ENCODE measurements around the gene EXOC3L1. TPM values are rescaled to one million over a fixed set of nuclear protein-coding genes. Genes with fewer than 3 reads are reported as not detected.

EXOC3L1 gene
- total RNA-seq, 1 experiment from 2014 or later, result 3.6 TPM

- Histone ChIP-seq H3K27me3 (ENCODE audit: control insufficient read depth, insufficient read depth, low read length) (peaks cover 44% of the 10 kb centered on the region), H3K4me3 (ENCODE audit: insufficient read depth, low read depth, low read length) (no peak overlapping the region), H3K36me3 (replicated peaks; ENCODE audit: control insufficient read depth, insufficient read depth, low read length) (peaks cover 31% of the 10 kb centered on the region)
- DNase-seq, result peak; percentile 35
Measured at GRCh38 chr16:67148656-67149275, 41.2 kb downstream of the EXOC3L1 start.

DNA sequence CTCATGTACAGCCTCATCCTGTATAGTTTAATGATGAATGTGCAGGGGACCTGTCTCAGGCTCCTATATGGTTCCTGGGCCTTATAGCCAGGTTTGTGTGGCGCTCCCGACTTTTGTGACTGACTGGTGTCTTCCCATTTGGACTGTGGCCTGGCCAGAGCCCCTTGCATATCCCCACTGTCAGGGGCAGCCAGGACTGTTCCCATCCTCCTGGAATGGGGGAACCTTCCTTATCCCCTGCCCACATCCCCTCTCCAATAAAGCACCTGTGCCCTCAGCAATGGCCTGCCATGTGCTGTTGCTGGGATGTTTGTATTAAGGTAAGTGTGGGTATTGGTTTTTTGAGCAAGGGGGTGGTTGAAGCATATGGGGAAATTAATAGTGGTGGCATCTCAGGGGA is 41.7 kb downstream of the EXOC3L1 start:
- Histone ChIP-seq H3K27me3 (ENCODE audit: control insufficient read depth, insufficient read depth, low read length) (peaks cover 39% of the 10 kb centered on the region), H3K36me3 (replicated peaks; ENCODE audit: control insufficient read depth, insufficient read depth, low read length) (peaks cover 34% of the 10 kb centered on the region), H3K4me3 (ENCODE audit: insufficient read depth, low read depth, low read length) (no peak overlapping the region)
- DNase-seq, result no peak

- H3K27me3 ChIP-seq (ENCODE audit: control insufficient read depth, insufficient read depth, low read length), result peaks cover 33% of the 10 kb centered on the region
- H3K36me3 ChIP-seq (replicated peaks; ENCODE audit: control insufficient read depth, insufficient read depth, low read length), result peaks cover 34% of the 10 kb centered on the region
- no peak for DNase-seq
- H3K4me3 ChIP-seq (ENCODE audit: insufficient read depth, low read depth, low read length), result no peak overlapping the region
Measured at GRCh38 chr16:67147437-67148140, 42.3 kb downstream of the EXOC3L1 start.

- H3K36me3 ChIP-seq (replicated peaks; ENCODE audit: control insufficient read depth, insufficient read depth, low read length), result peaks cover 34% of the 10 kb centered on the region
- H3K4me3 ChIP-seq (ENCODE audit: insufficient read depth, low read depth, low read length), result no peak overlapping the region
- DNase-seq, result no peak
- peaks cover 24% of the 10 kb centered on the region for H3K27me3 ChIP-seq (ENCODE audit: control insufficient read depth, insufficient read depth, low read length)
Measured at GRCh38 chr16:67146523-67147357, 43.2 kb downstream of the EXOC3L1 start.

DNA sequence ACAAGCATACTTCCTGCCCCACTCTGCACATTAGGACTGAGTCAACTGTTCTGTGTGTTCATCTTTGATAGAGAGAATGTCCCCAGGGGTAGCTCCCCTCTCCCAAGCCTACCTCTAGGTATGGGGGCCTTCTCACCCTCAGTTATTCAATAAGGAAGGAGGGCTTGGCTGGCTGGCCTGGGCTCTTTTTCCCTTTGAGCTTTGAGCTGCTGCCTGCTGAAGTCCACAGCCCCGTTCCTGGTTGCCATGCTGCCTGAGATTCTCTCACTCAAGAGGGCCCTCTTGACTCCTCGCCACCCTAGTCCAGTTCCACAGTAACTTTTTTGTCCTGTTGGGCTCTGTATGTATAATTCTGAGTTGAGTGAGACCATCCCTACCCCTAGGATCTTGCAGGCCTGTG is 44.2 kb downstream of the EXOC3L1 start:
- H3K36me3 ChIP-seq (replicated peaks; ENCODE audit: control insufficient read depth, insufficient read depth, low read length), result peaks cover 38% of the 10 kb centered on the region
- DNase-seq, result no peak
- no peak overlapping the region for H3K4me3 ChIP-seq (ENCODE audit: insufficient read depth, low read depth, low read length)
- peaks cover 14% of the 10 kb centered on the region for H3K27me3 ChIP-seq (ENCODE audit: control insufficient read depth, insufficient read depth, low read length)

DNA sequence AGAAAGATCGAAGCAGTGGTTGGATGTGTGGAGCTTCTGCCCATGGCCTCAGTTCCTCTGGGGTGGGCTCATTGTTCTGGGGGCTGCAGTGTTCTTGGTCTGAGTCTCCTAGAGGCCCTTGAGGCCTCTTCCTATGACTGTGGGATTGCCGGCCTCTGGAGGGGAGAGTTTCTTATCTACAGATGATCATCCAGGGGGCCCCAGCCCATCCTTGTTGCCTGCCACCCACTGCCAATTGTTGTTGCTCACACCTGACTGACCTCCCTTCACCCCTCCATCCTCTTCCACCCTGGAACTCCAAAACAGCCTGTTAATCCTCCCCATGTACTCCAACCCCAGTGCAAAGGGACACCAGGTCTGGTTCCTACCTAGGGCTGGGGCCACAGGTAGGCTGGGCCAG is 45.0 kb downstream of the EXOC3L1 start:
- no peak for DNase-seq
- H3K27me3 ChIP-seq (ENCODE audit: control insufficient read depth, insufficient read depth, low read length), result peaks cover 6% of the 10 kb centered on the region; the same call in 1 of the 2 replicates
- no peak overlapping the region for H3K4me3 ChIP-seq (ENCODE audit: insufficient read depth, low read depth, low read length)
- H3K36me3 ChIP-seq (replicated peaks; ENCODE audit: control insufficient read depth, insufficient read depth, low read length), result peaks cover 41% of the 10 kb centered on the region

DNA sequence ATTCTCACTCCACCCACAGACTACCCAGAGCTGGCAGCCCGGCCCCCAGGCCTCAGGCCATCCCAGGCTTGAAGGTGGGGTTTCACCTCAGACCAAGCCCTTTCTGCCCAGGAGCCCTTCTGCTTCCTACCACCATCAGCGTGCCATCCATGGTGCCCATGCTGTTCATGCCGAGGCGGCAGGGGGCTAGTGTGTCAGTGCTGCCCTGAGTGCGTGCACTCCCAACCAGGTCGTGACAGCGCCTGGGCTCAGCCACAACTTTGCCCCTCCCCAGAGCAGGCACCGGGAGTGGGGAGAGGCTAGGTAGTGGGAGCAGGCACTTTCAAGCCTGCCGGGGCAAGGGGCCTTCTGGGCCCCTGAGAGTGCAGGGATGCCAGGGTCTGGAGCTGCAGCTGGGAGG is 47.6 kb downstream of the EXOC3L1 start:
- Histone ChIP-seq H3K4me3 (ENCODE audit: insufficient read depth, low read depth, low read length) (no peak overlapping the region), H3K36me3 (replicated peaks; ENCODE audit: control insufficient read depth, insufficient read depth, low read length) (peaks cover 39% of the 10 kb centered on the region), H3K27me3 (ENCODE audit: control insufficient read depth, insufficient read depth, low read length) (no peaks in the 10 kb centered on the region)
- no peak for DNase-seq

- no peak overlapping the region for H3K4me3 ChIP-seq (ENCODE audit: insufficient read depth, low read depth, low read length)
- peaks cover 31% of the 10 kb centered on the region for H3K36me3 ChIP-seq (replicated peaks; ENCODE audit: control insufficient read depth, insufficient read depth, low read length)
- no peak for DNase-seq
- no peaks in the 10 kb centered on the region for H3K27me3 ChIP-seq (ENCODE audit: control insufficient read depth, insufficient read depth, low read length)
Measured at GRCh38 chr16:67141391-67141790, 48.5 kb downstream of the EXOC3L1 start.

- Histone ChIP-seq H3K36me3 (replicated peaks; ENCODE audit: control insufficient read depth, insufficient read depth, low read length) (peaks cover 26% of the 10 kb centered on the region), H3K27me3 (ENCODE audit: control insufficient read depth, insufficient read depth, low read length) (no peaks in the 10 kb centered on the region), H3K4me3 (ENCODE audit: insufficient read depth, low read depth, low read length) (no peak overlapping the region)
- no peak for DNase-seq
Measured at GRCh38 chr16:67137605-67138004, 52.3 kb downstream of the EXOC3L1 start.

Other genes starting within 250 kb of the EXOC3L1 start
- 0.31 and 0.44 TPM in 2 replicates for gene CES3, start 228.9 kb downstream of the EXOC3L1 start, total RNA-seq (2014; rRNA removed; shearing (Covaris generic))
- gene CES4A, start 201.5 kb downstream of the EXOC3L1 start, total RNA-seq (2014; rRNA removed; shearing (Covaris generic)), result 0.07 and 0.45 TPM in 2 replicates
- 31.4 and 49.3 TPM in 2 replicates for gene CBFB, start 161.0 kb downstream of the EXOC3L1 start, total RNA-seq (2014; rRNA removed; shearing (Covaris generic))
- 24.1 and 32.1 TPM in 2 replicates for gene PHAF1, start 80.2 kb downstream of the EXOC3L1 start, total RNA-seq (2014; rRNA removed; shearing (Covaris generic))
- gene B3GNT9, start 39.1 kb downstream of the EXOC3L1 start, total RNA-seq (2014; rRNA removed; shearing (Covaris generic)), result 7.6 and 8.7 TPM in 2 replicates
- 1.3 and 1.8 TPM in 2 replicates for gene TRADD, start 30.2 kb downstream of the EXOC3L1 start, total RNA-seq (2014; rRNA removed; shearing (Covaris generic))
- gene FBXL8, start 30.2 kb downstream of the EXOC3L1 start, total RNA-seq (2014; rRNA removed; shearing (Covaris generic)), result 0.67 and 0.73 TPM in 2 replicates
- gene HSF4, start 25.4 kb downstream of the EXOC3L1 start, total RNA-seq (2014; rRNA removed; shearing (Covaris generic)), result 1.6 and 4.0 TPM in 2 replicates
- 5.3 and 7.4 TPM in 2 replicates for gene NOL3, start 19.6 kb downstream of the EXOC3L1 start, total RNA-seq (2014; rRNA removed; shearing (Covaris generic))
- 16.2 and 18.9 TPM in 2 replicates for gene MATCAP1, start 6.2 kb downstream of the EXOC3L1 start, total RNA-seq (2014; rRNA removed; shearing (Covaris generic))
- 104 and 117 TPM in 2 replicates for gene E2F4, start 2.0 kb upstream of the EXOC3L1 start, total RNA-seq (2014; rRNA removed; shearing (Covaris generic))
- 10.4 and 11.4 TPM in 2 replicates for gene ELMO3, start 9.0 kb upstream of the EXOC3L1 start, total RNA-seq (2014; rRNA removed; shearing (Covaris generic))
- 19.3 and 27.3 TPM in 2 replicates for gene TMEM208, start 37.0 kb upstream of the EXOC3L1 start, total RNA-seq (2014; rRNA removed; shearing (Covaris generic))
- 22.4 and 37.4 TPM in 2 replicates for gene FHOD1, start 57.3 kb upstream of the EXOC3L1 start, total RNA-seq (2014; rRNA removed; shearing (Covaris generic))
- gene SLC9A5, start 58.8 kb upstream of the EXOC3L1 start, total RNA-seq (2014; rRNA removed; shearing (Covaris generic)), result 1.6 and 2.5 TPM in 2 replicates
- 9.6 and 15.0 TPM in 2 replicates for gene PLEKHG4, start 89.4 kb upstream of the EXOC3L1 start, total RNA-seq (2014; rRNA removed; shearing (Covaris generic))
- 0.89 and 2.1 TPM in 2 replicates for gene KCTD19, start 136.6 kb upstream of the EXOC3L1 start, total RNA-seq (2014; rRNA removed; shearing (Covaris generic))
- 0.44 TPM in 1 of 2 replicates, not detected in the other for gene LRRC36, start 136.7 kb upstream of the EXOC3L1 start, total RNA-seq (2014; rRNA removed; shearing (Covaris generic))
- gene TPPP3, start 203.4 kb upstream of the EXOC3L1 start, total RNA-seq (2014; rRNA removed; shearing (Covaris generic)), result 0.44 and 0.80 TPM in 2 replicates
- 8.0 and 10.3 TPM in 2 replicates for gene ZDHHC1, start 226.3 kb upstream of the EXOC3L1 start, total RNA-seq (2014; rRNA removed; shearing (Covaris generic))
- gene HSD11B2, start 241.0 kb upstream of the EXOC3L1 start, total RNA-seq (2014; rRNA removed; shearing (Covaris generic)), result 25.1 and 35.1 TPM in 2 replicates